ENCODE results near the gene CLCN6. TPM values are rescaled to one million over a fixed set of nuclear protein-coding genes. Genes with fewer than 3 reads are reported as not detected.
"Not testable (repeated sequence)": the region's sequence is repeated elsewhere in the genome, so short reads cannot be mapped to it uniquely, and the experiment has no call there.

The CLCN6 gene
- total RNA-seq, 1 experiment from 2014 or later, result 14.0 TPM

DNA sequence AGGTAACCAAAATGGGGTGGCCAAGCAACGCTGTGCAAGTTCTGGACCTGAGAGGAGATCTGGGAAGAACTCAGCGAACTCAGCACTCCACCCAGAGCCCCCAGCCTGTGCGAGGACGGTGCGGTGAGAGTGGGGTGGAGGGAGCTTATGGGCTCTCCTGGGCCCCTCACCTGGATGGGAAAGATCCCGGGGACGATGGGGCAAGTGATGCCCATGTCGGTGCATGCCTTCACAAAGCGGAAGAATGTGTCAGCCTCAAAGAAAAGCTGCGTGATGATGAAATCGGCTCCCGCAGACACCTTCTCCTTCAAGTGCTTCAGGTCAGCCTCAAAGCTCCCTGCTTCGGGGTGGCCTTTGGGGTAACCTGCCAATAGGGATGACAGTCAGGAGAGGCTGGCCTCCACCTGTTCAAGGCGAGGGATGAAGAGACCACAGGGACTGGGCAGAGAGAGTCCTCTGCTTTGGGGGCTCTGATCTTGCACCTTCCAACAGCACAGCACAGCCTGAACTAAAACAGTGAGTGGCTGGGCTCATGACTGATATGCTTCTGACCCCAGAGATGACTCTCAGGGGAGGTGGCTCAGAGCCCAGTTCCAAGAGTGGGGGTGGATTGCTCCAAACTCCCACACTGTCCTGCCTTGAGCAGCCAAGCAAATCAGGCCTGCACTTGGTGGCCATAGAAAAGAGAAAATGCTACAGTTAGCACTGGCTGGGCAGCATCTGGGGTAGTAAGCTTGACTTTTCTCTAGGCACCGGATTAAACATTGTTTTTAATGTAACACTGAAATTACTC lies 9.8 kb upstream of the CLCN6 start:
- Histone ChIP-seq H3K27me3 (ENCODE audit: control insufficient read depth, insufficient read depth, low read length) (no peaks in the 10 kb centered on the region), H3K36me3 (replicated peaks; ENCODE audit: control insufficient read depth, insufficient read depth, low read length) (peaks cover 12% of the 10 kb centered on the region), H3K4me3 (ENCODE audit: insufficient read depth, low read depth, low read length) (no peak overlapping the region)
- no peak for DNase-seq

DNA sequence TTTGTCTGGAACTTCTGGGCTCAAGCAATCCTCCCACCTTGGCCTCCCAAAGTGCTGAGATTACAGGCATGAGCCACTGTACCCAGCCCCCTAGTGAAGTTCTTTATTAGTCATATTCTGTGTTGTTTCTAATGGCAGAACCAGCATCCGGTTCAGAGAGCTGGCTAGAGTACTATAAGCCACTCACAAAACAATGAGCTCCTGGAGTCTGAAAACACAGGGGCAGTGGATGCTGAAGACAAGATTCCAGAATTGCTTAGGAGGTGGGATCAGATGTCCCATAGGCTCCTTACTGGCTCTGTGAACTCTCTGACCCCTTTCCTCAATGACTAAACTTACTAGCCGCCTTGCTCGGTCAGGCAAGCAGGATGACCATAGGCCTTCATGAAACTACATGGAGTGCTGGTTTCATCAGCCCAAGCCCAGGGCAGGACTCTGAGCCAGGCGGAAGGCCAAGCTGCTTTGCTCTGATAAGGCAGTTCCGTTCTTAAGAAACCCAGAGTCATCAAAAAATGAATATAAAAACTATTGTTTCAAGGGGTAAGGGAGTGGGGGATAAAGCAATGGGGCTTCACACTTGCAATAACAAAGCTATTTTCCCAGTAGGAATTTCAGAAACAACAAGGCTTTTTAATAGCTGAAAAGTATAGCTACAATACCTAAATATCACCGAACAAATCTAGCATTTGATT lies 8.3 kb upstream of the CLCN6 start:
- no peaks in the 10 kb centered on the region for H3K27me3 ChIP-seq (ENCODE audit: control insufficient read depth, insufficient read depth, low read length)
- DNase-seq, result no peak
- no peak overlapping the region for H3K4me3 ChIP-seq (ENCODE audit: insufficient read depth, low read depth, low read length)
- H3K36me3 ChIP-seq (replicated peaks; ENCODE audit: control insufficient read depth, insufficient read depth, low read length), result peaks cover 12% of the 10 kb centered on the region

DNA sequence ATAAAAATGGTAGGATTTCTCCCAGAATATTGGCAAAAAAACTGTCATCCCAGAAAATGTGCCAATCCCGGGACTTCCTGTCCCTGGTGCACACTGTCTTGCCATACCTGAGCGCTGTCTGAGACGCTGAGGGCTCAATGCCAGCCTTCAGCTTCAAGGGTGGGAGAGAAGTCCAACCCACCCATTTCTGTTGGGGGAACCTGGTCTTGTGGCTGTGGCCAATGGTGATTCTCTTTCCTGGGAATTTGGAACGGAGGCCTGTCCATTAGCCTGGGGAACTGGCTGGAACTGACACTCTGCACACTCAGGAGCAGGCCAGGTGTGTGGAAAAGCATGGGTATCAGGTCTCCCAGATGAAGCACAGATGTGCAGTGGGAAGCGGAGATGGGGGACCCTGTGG lies 6.9 kb upstream of the CLCN6 start:
- DNase-seq, result no peak
- Histone ChIP-seq H3K4me3 (ENCODE audit: insufficient read depth, low read depth, low read length) (no peak overlapping the region), H3K27me3 (ENCODE audit: control insufficient read depth, insufficient read depth, low read length) (no peaks in the 10 kb centered on the region), H3K36me3 (replicated peaks; ENCODE audit: control insufficient read depth, insufficient read depth, low read length) (peaks cover 12% of the 10 kb centered on the region)

DNA sequence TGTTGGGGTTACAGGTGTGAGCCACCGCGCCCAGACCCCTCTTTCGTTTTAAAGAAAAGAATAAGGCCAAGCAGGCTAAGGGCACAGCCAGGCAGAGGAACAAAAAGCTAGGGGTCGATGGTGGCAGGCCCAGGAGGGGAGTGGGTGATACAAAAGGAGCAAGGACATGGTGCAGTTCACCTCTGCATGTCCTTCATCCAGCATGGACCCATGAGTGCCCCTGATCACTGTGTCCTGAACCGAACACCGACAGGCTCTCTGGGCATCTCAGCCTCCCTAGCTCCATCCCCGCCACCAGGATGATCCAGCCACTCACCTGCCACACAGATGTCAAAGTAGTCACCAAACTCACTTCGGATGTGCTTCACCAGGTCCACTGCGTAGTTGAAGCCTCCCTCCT lies 6.1 kb upstream of the CLCN6 start:
- DNase-seq, result no peak
- peaks cover 9% of the 10 kb centered on the region for H3K36me3 ChIP-seq (replicated peaks; ENCODE audit: control insufficient read depth, insufficient read depth, low read length)
- H3K4me3 ChIP-seq (ENCODE audit: insufficient read depth, low read depth, low read length), result no peak overlapping the region
- no peaks in the 10 kb centered on the region for H3K27me3 ChIP-seq (ENCODE audit: control insufficient read depth, insufficient read depth, low read length)

DNA sequence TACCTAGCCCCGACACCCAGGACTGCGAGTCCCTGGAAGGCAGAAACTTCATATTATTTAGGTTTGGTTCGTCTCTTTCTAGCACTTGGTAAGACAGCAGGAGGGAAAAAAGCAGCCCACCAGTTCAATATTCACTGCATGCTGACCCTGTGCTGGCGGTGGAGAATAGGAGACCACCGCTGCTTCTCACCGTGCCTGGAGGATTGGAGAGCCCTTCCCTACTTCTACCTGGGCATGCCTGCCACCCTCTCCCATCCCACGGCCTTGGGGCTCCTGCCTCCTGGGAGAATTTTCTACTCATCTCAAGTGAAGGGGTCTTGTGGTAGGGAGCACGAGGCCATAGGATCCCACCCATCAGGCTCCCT lies 5.6 kb upstream of the CLCN6 start:
- Histone ChIP-seq H3K27me3 (ENCODE audit: control insufficient read depth, insufficient read depth, low read length) (no peaks in the 10 kb centered on the region), H3K4me3 (ENCODE audit: insufficient read depth, low read depth, low read length) (no peak overlapping the region), H3K36me3 (replicated peaks; ENCODE audit: control insufficient read depth, insufficient read depth, low read length) (peaks cover 7% of the 10 kb centered on the region)
- DNase-seq, result no peak

DNA sequence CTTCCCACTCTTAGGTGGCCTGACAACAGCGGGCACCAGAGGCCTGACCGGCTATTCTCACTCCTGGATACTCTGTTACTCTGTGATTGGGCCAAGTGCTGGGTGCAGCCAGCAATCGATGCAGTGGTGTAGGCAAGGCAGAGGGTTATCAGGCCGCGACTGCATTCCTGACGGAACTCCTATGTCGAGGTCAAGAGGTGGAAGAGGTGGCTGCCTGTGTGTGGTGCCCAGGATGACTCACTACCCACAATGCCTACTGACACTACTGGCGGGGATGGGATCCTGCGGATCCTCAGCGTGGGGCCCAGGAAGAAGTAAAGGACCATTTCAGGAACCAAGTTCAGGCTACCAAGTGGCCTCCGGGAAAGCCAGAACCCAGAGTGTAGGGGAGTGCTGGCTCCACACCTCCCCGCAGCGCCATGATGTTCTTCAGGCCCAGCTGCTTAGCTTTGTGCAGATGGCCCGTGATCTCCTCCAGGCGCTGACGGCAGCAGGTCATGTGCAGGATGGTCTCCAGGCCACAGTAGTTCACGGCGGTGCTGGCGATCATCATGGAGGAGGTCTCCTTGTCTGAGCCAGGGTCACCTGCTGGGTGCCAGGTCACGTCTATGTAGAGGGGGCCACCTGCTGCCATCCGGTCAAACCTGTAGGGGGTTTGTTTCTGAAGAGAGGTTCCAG lies 5.1 kb upstream of the CLCN6 start:
- peaks cover 5% of the 10 kb centered on the region for H3K36me3 ChIP-seq (replicated peaks; ENCODE audit: control insufficient read depth, insufficient read depth, low read length)
- no peak overlapping the region for H3K4me3 ChIP-seq (ENCODE audit: insufficient read depth, low read depth, low read length)

DNA sequence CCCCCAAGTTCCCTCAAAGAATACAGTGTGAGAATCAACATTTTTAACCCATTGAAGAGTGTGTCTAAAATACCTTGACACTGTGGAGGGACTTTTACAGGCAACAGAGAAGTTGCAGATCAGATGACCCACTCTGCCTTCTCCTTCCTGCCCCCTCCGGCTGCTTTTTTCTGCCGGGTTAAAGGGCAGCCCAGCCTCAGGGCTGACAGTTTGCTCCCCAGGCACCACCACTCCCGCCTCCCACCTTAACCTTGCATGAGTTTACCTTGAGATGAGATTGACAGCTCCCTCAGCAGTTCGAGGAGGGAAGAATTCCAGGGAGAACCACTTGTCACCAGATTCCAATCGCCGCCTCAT lies 3.4 kb upstream of the CLCN6 start:
- Histone ChIP-seq H3K27me3 (ENCODE audit: control insufficient read depth, insufficient read depth, low read length) (no peaks in the 10 kb centered on the region), H3K36me3 (replicated peaks; ENCODE audit: control insufficient read depth, insufficient read depth, low read length) (peaks cover 8% of the 10 kb centered on the region), H3K4me3 (ENCODE audit: insufficient read depth, low read depth, low read length) (peak overlapping the region; percentile 51)
- peak; percentile 72 for DNase-seq

More for the DNA sequence above, 5.1 kb upstream of the CLCN6 start:
- DNase-seq, result no peak
- H3K27me3 ChIP-seq (ENCODE audit: control insufficient read depth, insufficient read depth, low read length), result no peaks in the 10 kb centered on the region

DNA sequence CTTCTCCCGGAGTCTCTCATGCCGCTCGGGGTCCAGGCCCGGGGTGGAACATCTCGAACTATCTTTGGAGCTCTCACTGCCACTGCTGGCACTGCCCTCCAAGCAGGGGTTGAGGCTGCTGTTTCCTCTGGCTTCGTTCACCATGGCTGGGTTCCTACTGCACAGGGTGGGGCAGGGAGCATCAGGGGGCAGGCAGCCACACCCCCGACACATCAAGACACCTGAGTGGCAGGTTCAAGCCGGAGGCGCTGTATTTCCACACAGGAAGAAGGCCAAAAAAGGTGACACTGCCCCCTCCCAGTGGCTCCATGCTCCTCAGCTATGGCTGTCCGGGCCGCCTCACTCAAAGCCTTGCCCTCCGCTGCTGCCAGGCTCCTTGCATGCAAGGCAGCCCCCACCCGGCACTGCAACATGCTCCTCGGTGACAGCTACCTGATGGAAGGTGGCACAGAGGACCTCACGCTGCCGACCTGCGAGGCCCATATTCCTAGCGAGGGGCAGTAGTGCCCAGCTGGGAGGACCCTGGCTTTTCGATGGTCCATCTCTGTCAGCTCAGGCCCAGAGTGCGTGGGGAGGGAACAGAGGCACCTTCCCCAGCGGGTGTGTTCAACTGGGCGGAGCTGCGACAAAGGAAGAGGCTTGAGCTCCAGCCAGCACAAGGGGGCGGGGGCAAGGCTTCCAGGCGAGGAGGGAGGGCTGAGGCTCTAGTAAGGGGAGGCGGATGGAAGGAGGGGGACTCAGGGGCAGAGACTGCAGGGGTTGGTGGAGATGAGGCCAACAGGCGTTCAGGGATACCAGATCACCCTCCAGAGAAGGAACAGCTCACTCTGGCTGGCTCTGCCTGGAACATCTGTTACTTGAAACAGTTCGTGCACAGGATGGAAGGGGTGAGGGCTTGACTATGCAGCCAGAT lies 2.8 kb upstream of the CLCN6 start:
- Histone ChIP-seq H3K4me3 (ENCODE audit: insufficient read depth, low read depth, low read length) (peak overlapping the region; percentile 51), H3K36me3 (replicated peaks; ENCODE audit: control insufficient read depth, insufficient read depth, low read length) (peaks cover 8% of the 10 kb centered on the region), H3K27me3 (ENCODE audit: control insufficient read depth, insufficient read depth, low read length) (no peaks in the 10 kb centered on the region)
- DNase-seq, result peak; percentile 97

DNA sequence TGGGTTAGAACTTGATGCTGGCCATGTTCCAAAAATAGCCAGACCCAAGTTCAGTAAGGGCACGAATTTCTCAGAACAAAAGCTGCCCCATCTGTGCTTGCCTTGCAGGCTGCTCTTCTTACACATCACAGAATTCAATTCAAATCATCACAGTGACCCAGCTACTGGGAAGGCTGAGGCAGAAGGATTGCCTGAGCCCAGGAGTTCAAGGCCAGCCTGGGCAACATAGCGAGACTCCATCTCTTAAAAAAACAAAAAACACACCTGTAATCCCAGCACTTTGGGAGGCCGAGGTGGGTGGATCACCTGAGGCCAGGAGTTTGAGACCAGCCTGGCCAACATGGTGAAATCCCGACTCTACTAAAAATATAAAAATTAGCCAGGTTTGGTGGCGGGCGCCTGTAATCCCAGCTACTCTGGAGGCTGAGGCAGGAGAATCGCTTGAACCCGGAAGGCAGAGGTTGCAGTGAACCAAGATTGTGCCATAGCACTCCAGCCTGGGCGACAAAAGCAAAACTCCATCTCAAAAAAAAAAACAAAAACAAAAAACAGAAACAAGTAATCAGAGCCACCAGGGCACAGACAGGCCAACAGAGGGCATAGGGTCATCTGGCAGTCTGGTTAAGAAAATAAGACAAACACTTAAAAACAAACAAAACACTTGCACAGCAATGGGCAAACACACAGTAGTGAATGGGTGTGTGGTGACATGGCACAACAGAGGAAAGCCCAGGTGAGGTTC lies 1.9 kb upstream of the CLCN6 start:
- not testable (repeated sequence) for H3K27me3 ChIP-seq (ENCODE audit: control insufficient read depth, insufficient read depth, low read length); H3K36me3 ChIP-seq (replicated peaks; ENCODE audit: control insufficient read depth, insufficient read depth, low read length); DNase-seq
- H3K4me3 ChIP-seq (ENCODE audit: insufficient read depth, low read depth, low read length), result peak overlapping the region; percentile 94

DNA sequence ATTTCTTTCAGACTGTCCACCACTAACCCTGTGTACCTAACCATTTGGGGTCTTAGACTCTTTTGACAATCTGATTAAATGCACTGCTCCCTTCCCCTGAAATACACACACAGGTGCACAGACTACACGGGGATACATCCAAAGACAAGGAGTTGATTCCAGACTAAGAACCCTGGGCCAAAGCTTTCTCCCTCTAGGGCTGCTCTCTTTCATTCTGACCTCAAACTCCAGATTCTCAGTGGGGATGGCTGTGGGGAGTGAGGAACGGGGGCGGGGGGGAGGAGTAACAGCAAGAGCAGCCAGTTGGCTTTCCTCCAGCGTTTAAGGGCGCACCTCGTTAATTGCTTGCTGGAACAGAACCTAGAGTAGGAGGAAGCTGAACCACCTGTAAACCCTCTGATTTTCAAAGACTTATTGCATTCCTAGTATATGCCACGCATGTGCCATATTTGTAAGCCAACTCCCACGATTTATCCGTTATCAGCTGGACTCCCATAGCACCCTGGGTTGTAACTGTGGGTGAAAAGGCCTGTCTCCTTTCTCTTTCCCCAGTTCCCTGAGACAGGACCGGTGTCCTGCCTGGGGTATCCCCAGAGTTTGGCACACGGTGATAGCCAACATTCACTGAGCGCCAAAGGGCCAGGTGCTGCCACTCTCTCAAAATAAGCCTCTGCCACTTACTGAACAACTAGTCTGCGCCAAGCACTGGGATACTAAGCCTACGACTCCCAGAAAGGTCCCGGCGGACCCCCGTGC lies 1.1 kb upstream of the CLCN6 start:
- peak overlapping the region; percentile 94 for H3K4me3 ChIP-seq (ENCODE audit: insufficient read depth, low read depth, low read length)
- DNase-seq, result peak; percentile 57
- H3K36me3 ChIP-seq (replicated peaks; ENCODE audit: control insufficient read depth, insufficient read depth, low read length), result peaks cover 8% of the 10 kb centered on the region
- H3K27me3 ChIP-seq (ENCODE audit: control insufficient read depth, insufficient read depth, low read length), result no peaks in the 10 kb centered on the region

DNA sequence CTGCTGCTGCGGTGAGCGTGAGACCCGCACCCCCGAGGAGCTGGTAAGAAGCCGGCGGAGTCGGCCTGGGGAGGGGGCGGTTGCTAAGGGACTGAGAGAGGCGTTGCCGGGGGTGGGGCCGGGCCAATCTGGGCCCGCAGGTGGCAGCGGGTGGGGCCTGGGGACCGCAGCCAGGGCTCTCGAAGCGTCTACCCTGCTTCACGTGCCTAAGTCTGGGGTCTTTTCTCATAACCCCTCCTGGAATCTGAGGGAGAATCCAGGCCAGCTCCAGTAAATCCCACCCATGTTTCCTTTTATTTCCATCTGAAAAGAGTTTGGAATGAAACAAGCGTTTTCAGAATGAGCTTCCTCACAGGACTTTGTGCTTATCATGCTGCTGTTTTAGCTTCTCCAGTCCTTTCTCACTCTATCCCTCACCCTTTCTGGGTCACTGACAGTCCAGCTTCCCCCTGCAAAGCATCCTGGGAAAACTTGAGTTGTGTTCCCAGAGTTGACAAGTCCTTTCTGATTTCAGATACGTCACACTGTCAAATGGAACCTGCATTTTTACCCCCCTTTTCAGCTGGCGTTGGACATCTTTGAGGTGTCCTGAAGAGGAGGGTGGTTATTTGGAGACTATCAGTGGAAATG lies 431 bp downstream of the CLCN6 start:
- Histone ChIP-seq H3K36me3 (replicated peaks; ENCODE audit: control insufficient read depth, insufficient read depth, low read length) (peaks cover 6% of the 10 kb centered on the region), H3K27me3 (ENCODE audit: control insufficient read depth, insufficient read depth, low read length) (no peaks in the 10 kb centered on the region)
- no peak for DNase-seq

DNA sequence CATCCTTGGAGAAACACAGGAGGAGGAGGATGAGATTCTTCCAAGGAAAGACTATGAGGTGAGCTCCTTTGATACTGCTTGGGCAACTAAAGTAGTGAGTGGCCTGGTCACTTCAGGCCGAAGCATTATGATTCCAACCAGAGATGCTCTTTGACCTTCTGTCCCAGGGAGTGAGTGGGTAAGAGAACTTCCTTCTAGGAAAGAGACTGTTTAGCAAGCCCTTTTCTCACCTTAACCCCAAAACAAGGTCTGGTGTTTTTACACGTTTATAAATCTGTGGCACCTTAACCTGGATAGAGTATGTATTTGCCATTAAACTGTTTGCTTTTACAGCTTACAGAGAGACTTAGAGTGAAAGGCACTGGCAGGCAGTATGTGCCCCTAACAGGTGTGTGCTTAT lies 1.1 kb downstream of the CLCN6 start:
- Histone ChIP-seq H3K36me3 (replicated peaks; ENCODE audit: control insufficient read depth, insufficient read depth, low read length) (peaks cover 10% of the 10 kb centered on the region), H3K4me3 (ENCODE audit: insufficient read depth, low read depth, low read length) (no peak overlapping the region), H3K27me3 (ENCODE audit: control insufficient read depth, insufficient read depth, low read length) (no peaks in the 10 kb centered on the region)
- no peak for DNase-seq

More for the DNA sequence above, 431 bp downstream of the CLCN6 start:
- H3K4me3 ChIP-seq (ENCODE audit: insufficient read depth, low read depth, low read length), result peak overlapping the region; percentile 94

DNA sequence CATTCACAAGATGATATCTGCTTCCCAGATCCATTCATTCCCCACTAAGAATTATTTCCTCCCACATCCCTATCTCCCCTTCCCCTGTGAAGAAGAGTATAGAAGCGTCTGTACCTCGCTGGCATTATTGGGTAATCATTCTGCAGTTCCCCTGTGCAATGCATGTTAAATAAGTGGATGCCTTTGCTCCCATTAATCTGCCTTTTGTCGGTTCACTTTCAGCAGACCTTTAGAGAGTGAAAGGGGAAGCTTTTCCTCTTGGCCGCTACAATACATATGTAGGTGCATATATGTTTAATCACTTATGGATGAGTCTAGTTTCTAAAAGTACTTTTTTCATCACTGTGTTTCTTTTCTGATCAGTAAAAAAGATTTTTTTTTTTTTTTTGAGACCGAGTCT lies 7.0 kb downstream of the CLCN6 start:
- H3K4me3 ChIP-seq (ENCODE audit: insufficient read depth, low read depth, low read length), result no peak overlapping the region
- no peak for DNase-seq
- peaks cover 27% of the 10 kb centered on the region for H3K36me3 ChIP-seq (replicated peaks; ENCODE audit: control insufficient read depth, insufficient read depth, low read length)
- no peaks in the 10 kb centered on the region for H3K27me3 ChIP-seq (ENCODE audit: control insufficient read depth, insufficient read depth, low read length)
